GM18867 (cell line): Measurements from ENCODE around the gene FRMD4B.

Experiments used
- ATAC-seq: cut with Tn5 transposase; IDR thresholded peaks from one replicate; pipeline ENCODE4 v1.9.1; 2021; ENCODE audit warnings: mild to moderate bottlenecking, moderate library complexity; ENCODE audit not compliant: unreplicated experiment

Gene FRMD4B

DNA sequence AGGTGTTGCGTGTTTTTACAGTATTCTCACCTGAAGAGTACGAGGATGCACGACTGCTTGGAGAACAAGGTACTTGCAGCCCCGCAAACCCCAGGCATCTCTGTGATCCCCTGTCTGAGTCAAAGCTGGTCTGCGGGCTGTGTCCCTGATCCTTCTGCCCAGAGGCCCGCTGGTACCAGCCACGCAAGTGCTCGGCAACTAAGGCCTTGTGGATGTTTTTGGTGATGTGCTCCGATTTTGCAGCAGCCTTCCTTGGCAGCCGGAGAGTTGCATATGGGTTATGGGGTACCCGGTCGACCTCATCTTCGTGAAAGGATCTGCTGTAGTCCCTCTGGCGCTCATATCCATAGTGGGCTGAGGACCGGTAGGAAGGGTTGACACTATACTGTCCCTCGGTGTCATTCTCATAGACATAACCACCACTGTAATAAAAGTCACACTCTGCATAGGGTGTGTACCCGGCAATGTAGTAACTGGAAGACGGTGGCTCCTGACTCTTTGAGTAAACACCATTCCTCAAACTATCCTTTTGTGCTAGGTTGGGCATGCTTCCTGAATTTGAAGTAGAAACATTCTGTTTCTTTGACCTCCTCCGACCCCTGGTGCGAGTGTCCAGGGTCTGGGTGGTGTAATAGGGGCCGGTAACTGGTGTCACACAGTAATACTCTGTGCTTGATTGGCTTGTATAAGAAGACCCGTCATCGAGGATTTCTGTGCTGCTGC, 204.9 kb downstream of the FRMD4B start:
- no peak for ATAC-seq

DNA sequence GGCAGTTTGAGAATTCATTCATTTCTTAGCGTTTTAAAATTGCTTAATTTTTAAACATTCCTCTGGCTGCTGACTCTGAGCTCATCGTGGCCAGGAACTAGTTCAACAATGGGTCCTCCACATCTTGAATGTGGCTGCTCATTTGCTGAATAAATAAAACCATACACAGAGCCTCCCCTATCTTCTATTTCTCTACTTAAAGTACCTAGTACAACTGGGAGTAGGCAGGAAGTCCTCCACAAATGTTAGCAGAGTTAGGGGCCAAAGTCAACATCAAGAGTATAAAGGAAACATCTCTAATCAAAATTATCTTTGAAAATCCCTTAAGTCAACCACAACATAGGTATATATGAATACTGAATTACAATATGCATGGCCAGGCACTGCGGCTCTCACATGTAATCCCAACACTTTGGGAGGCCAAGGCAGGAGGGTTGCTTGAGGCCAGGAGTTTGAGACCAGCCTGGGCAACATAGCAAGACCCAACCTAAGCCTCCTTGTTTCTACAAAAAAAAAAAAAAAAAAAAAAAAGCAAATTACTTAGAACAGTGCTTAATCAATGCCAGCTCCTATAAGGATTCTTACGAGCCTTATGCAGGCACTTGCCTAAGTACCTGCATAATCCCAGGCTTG, 206.0 kb downstream of the FRMD4B start:
- ATAC-seq: no peak

DNA sequence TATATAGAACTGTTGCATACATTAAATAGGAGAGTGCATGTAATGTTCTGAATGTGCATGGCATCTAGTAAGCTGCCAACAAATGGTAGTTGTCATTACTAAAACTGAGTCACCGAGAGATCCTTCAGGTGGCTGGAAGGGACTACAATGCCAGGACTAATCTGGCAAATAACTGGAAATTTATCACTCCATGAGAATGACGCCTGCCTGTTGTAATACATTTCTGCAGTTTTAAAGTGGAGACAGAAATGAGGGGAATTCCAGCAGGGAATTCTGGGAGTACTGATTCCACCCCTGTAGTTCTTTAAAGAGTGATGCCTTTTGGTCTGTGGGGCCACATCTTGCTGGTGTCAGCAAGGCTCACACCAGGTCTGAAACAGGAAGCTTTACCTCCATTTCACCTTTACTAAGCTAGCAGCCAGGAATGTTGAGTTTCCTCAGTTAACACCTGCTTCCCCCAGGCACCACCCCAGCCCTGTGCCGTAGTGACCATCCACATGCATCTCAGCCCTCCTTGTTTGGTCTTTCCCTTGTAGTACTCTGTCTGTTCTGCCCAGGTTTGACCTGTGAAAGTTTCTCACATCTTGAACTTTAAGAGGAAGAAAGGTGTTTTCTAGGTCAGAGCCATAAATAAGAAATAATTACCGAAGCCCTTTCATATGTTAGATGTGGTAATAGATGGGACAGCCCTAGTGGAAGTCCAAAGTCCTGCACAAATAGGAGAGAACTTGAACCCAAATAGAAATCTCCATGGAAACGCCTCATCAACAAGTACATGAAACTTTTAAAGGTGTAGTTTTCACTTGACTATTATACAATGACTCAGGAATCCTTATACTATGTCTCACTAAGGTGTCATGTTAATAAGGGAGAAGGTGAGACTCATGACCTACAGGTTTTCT, 206.8 kb downstream of the FRMD4B start:
- no peak for ATAC-seq

DNA sequence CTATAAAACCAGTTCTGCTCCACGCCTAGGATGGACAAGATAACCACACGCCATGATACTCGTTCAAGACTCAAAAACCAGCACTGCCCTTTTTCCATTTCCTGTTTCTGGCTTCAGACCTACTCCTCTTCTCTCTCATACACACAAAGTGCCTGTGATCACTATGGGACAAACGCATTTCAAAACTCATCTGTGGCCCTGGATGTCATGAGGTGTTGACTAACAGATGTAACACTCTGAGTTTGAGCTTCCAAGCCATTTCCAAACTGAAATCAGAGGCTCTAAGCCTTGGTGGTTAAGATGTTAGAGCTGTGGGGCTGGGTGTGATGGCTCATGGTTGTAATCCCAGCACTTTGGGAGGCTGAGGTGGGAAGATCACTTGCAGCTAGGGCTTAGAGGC, 207.8 kb downstream of the FRMD4B start:
- no peak for ATAC-seq

DNA sequence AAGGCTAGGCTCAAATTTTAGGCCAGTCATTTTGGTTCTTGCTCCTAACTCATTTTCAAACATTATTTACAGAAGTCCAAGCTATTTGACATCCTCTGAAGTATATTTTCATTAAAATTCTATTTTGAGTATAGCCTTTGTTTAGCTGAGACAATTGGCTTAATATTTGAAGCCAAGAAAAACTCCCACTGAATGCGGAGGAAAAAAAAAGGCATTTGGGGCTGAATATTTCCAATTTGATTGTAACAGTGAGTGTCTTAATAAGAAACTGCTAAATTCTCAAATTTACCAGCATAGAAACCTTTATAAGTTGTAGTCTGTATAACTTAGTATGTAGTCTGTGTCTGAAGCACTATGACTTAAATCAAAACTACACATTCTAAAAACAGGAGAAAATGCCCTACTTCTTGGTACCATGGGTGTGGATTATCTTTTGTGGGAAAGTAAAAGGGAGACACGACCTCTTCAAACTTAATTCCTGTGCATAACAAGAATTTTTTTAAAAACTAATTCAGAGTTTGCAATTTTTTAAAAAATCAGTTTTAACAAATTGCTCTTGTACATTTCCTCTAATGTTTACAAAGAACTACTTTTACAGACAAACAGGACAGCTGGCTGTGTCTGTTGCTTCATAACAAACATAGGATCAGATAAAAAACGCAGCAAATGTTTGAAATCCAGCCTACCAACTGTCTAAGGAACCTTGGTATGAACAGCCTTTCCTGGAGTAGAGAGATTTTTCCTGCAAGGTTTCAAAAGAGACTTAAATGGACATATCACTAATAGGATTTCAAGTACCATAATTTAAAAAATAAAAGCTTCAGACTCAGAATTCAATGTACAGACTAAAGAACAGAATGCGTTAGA, 210.8 kb downstream of the FRMD4B start:
- no peak for ATAC-seq

DNA sequence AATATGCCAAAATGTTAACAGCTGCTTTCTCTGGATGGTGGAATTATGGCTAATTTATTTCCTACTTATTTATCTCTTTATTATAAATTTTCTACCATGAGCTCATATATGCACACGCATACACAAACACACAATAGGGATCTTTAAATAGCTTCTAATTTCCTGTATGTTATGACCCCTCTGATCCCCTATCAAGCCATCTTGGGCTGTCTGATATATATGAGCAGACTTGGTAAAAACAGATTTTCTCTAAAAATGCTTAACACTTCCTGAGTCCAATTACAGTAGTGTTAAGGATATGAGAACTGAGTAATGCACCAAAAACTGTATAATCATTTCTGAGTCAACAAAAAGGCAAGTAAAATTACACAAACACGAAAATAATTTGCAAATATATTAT, 211.4 kb downstream of the FRMD4B start:
- no peak for ATAC-seq

DNA sequence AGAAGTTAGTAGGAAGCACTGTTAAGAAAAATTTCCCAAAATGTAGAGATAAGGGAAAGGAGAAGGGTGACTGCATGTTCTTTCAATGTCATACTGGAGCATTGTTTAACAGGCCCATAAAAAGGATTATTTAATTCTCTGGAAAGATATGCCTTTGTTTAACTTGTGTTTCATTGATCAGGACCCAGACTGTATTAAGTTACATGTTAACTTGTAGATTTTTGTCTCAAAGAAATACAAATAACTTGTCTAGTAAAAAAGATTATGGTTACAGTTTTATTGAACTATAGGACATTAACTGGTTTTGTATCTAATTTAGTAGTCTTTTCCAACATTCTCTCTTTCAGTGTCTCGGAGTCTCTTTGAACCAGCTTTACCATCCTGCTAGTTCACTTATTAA, 213.8 kb downstream of the FRMD4B start:
- ATAC-seq: no peak

DNA sequence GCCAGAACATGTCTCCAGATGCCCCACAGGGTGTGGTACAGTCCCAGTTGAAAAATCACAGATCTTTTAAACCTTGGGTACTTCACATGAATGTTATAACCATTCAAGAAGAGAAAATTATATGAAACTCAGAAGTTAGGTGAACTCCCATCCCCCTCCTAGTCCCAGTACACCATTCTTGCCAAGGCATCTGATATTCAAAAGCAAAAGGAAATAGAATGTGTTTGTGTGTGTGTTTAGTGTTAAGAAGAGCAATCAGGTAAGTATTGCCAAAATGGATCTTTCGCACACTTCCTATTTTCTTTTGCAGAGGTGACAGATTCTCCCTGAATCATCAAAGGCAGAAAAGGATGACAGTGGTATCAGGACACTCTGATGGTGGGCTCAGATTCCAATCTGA, 219.4 kb downstream of the FRMD4B start:
- no peak for ATAC-seq

DNA sequence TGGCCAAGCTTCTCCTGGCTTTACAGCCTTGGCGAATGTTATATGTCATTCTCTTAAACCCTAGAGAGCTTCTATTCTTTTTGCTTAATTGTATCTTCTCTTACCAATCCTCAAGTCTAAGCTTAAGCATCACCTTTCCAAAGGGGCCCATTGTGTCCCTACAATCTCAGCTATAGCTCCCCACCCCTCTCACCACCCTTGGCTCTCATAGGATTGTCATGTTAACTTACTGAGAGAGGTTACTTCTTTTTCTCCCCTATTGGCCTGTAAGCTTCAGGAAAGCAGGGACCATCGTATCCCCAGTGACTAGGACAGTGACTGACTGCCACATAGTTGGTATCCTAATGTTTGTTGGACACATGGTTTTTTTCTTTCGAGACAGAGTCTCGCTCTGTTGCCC, 220.1 kb downstream of the FRMD4B start:
- no peak for ATAC-seq

DNA sequence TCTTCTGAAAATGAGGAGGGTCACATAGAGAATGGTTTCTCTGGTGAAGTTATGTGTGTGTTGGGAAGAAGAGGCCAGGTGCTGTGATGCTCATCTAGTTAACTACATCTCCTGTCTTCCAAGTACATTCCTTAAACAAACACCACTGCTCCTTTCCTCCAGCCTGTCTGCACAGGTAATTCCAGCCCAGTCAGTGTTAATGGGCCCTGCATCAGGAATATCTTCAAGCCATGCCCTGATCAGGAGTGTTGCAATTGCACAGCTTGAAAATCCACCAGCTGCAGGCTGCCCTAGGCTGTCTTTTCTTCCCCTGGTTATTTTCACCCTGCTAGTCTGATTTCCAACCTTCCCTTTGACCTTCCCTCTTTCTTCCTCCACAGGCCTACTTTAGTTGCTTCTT, 221.6 kb downstream of the FRMD4B start:
- no peak for ATAC-seq

DNA sequence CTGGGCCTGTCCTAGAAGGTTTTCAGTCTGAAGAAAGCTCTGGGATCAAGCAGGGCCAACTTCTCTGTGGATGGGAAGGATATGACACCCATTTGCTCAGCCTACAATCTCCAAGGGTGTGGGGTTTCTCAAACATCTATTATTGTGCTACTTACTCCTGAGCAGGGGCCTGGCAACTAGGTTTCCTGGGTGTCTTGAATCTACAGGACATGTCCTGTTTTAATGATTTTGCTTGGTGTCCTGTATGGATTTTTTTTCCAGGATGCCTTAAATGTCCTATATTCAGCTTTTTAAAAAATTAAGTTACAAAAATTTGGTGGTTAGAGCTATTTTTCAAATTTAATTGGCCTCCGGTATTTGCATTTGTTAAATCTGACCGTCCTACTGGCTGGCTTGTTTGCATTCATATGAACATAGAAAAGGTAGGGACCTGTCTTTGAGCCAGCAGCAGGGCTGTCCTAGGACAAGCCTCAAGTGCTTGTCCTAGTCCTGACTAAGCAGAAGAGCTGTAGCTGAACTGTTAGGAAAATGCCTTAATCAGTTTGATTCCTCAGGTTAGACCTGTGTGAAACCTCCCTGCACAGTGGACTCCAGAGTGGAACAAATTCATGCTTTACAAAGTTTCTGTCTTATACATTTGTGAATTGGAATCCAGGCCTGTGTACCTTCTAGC, 223.4 kb downstream of the FRMD4B start:
- ATAC-seq: no peak

DNA sequence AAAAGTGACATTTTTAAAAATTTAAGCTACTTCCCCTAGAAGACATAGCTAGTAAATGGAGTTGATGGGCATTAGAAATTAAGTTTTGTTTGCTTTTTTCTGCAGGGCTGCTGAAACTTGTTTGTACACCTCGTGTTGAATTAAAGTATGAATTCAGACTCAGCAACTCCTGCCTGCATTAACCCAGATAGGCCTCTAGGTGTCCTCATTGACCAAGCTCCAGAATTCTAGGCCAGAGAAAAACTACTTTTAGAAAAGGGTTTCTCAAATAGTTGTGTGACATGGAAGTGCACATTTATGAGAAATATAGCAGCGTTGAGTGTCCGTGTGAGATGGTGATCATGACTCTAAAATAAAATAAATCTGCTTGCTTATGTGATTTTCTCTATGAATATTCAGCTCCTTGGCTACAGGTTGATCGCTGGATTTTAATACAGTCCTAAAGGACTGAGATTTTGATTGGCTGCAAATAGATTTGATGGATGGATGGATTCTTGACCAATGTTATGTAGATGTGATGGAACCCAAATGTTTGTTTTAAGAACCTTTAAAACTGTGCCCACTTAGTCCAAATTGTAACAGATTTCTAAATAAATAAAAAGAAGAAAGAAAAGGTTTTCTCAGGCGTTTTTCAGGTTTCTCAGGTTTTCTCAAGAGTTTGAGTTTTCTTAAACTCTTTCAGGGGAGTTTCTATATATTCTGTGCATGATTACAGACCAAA, 224.1 kb downstream of the FRMD4B start:
- ATAC-seq: no peak

DNA sequence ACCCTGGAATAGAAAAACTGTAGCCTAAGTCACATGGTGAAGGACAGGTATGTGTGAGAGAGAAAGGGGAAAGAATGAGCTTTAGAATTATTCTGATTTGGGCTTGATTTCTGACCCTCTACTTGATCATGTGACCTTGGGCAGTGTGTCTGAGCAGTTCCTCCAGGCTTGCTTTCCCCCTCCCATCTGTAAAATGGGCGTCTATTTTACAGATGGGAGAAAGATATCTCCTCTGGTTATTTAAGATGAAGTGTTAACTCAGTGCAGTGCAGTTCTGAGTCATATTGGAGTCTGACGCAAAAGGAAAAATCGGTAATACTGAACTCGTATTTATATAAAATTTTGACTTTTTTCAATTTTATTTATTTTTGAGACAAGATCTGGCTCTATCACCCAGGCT, 225.4 kb downstream of the FRMD4B start:
- no peak for ATAC-seq

DNA sequence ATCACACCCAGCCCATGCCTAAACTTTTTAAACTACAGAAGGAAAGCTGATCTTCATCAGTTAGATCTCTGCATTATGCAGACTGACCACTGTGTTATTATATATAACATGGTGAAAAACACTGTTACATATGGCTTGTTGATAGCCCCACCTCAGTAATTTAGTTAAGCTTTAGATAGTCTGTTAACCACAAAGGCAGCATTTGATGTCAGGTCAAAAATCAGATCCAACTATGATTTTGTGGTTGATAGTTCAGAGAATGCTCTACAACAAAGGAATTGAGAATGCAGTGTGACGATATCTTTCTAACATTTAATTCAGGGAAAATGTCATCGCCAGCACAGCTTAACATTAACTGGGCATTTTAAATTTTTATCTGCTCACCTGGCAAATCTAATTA, 225.8 kb downstream of the FRMD4B start:
- no peak for ATAC-seq

DNA sequence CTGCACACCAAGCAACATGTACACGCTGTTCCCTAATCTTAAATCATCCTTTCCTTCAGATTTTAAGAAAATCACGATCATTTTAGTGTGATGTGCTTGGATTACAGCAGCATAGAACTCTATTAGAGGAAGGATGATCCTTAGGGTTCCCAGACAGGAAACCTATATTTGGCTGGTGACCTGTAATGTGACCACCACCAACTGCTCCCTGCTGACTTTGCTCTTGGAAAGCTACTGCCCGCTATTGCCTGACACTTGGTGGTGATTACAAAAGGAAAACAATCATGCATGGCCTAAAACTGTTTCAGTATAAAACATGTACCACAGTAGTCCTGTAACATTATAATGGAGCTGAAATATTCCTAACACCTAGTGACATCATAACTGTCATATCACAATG, 236.3 kb downstream of the FRMD4B start:
- ATAC-seq: no peak

DNA sequence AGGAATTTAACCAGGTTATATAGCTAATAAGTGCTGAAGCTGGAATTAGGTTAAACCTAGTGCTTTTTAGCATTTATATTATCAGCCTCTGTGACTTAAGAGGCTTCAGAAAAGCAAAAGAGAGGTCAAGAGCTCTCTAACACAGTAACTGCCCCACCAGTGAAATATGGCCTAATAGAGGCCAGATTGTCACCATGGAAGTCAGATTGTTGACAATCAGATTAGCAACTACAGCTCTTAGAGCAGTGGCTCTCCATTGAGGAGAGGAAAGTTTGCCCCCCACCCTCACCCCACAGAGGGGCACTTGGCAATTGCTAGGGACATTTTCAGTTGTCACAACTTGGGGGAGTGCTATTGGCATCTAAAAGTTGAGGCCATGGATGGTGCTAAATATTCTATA, 240.2 kb downstream of the FRMD4B start:
- ATAC-seq: no peak

DNA sequence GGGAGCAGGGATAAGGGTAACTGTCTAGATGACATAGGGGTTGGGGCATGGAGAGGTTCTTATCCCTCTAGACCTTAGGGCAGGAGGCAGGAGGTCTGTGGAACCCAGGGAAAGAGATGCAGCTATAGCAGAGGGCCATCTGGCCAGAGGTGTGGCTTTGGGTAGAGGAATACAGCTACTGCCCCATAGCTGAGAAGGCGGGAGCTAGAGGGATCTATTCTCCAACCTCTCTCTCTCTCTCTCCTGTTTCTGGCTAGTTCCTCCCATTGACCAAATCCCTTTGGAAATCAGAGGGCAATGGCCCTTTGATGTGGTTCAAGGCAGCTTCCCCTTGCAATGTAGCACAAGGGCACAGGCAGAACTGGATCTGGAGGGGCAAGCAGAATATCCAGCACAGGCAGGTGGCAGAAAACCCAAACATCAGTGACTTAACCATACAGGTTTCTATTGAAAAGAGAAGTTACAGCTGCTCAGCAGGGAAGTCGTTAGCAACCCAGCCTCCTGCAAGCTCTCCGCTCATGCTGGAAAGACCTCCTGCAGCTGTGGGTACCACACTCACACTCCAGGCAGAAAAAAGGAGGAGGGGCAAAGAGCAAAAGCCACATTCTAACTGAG, 241.2 kb downstream of the FRMD4B start:
- ATAC-seq: no peak

DNA sequence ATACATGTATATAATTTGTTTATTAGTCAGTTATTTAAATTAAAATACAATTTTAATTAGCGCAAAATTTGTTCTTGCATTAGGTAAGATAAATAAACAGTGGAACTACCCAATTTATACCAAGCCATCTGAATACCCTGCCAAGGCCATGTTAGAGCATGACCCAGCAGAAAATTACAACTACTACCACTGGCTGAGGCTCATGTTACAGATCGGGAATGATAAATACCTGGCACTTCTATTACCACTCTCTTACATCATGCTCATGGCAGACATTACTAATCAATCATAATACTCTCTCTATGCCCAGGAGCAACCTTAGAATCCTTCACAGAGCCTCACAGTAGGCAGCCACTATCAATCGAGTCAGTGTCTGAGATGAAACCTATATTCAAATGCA, 242.3 kb downstream of the FRMD4B start:
- no peak for ATAC-seq

DNA sequence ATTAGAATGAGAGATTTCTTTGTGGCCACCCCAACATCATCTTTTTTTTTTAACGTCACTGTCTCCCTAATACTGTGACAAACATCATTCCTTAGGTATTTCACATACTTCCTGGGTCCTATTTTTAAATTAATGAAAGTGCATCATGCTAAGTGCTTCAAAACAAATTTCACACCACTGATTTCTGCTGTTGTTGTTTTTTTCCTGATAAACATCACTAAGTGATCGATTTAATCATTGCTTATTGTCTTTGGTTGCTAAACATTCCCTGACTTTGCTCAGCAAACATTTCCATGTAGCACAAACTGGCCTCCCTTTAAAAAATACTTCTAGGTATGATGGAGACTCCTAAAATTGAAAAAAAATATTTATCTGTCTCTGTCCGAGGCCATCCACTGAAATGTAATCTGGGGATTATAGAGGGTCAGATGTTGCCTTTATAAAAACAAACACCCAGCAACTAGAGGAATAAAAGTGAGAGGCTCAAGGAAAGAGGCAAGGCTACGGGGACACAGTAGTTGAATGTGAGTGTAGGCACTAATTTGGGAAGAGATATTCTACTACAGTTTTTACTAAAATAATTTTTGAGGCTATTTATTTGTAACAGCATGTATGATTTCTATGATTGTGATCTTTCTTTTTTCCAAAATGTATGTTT, 243.0 kb downstream of the FRMD4B start:
- no peak for ATAC-seq
